Kidney epithelial cell (primary cell): ENCODE measurements around the gene ADAM30. TPM values are rescaled to one million over a fixed set of nuclear protein-coding genes. Genes with fewer than 3 reads are reported as not detected.

Experiments
- DNase-seq: peaks from one replicate; pipeline ENCODE4 v3.0.0-alpha.2; 2010; ENCODE audit warnings: low read depth
- H3K27me3 ChIP-seq: 2 replicates; pipeline ENCODE4 v1.6.0; 2011; ENCODE audit warnings: low read length; ENCODE audit not compliant: control insufficient read depth, insufficient read depth
- H3K36me3 ChIP-seq: 2 replicates; pipeline ENCODE4 v1.5.1; 2011; ENCODE audit warnings: low read length; ENCODE audit not compliant: control insufficient read depth, insufficient read depth
- H3K4me3 ChIP-seq: 2 replicates; pipeline ENCODE4 v1.5.1; 2011; ENCODE audit warnings: low read depth, mild to moderate bottlenecking, control low read depth, low read length
- CTCF ChIP-seq: IDR thresholded peaks from 2 replicates; pipeline ENCODE4 v1.5.1; 2011; ENCODE audit warnings: mild to moderate bottlenecking, moderate library complexity, low read length, control low read depth, inconsistent platforms; ENCODE audit not compliant: insufficient read depth, poor library complexity, severe bottlenecking
- total RNA-seq: library from RNA; depleted of rRNA; stranded (reverse); fragments of >200 nt; gene quantifications from 2 replicates; pipeline ENCODE4 v1.2.3, GENCODE V29; 2015

ADAM30 gene
- total RNA-seq, 1 donor from 2014 or later, result not detected

- no peak for TF ChIP-seq CTCF
- no peak for DNase-seq
- Histone ChIP-seq H3K27me3 (no peaks in the 10 kb centered on the region), H3K4me3 (no peak overlapping the region), H3K36me3 (peaks cover 14% of the 10 kb centered on the region)
Observed at GRCh38 chr1:119924948-119925898, 28.9 kb upstream of the ADAM30 start.

GRCh38 chr1:119920104-119920968 lies 24.0 kb upstream of the ADAM30 start:
- Histone ChIP-seq H3K36me3 (peaks cover 15% of the 10 kb centered on the region), H3K4me3 (no peak overlapping the region), H3K27me3 (no peaks in the 10 kb centered on the region)
- TF ChIP-seq CTCF, result no peak
- DNase-seq, result no peak

GRCh38 chr1:119919241-119919640 lies 22.9 kb upstream of the ADAM30 start:
- Histone ChIP-seq H3K4me3 (no peak overlapping the region), H3K36me3 (peaks cover 12% of the 10 kb centered on the region), H3K27me3 (no peaks in the 10 kb centered on the region)
- DNase-seq, result no peak
- no peak for TF ChIP-seq CTCF

- no peak for TF ChIP-seq CTCF
- Histone ChIP-seq H3K36me3 (peaks cover 9% of the 10 kb centered on the region), H3K27me3 (no peaks in the 10 kb centered on the region), H3K4me3 (no peak overlapping the region)
- no peak for DNase-seq
Observed at GRCh38 chr1:119918301-119918700, 22.0 kb upstream of the ADAM30 start.

GRCh38 chr1:119917304-119918055 lies 21.2 kb upstream of the ADAM30 start:
- no peak for TF ChIP-seq CTCF
- H3K4me3 ChIP-seq, result no peak overlapping the region
- peaks cover 8% of the 10 kb centered on the region for H3K36me3 ChIP-seq
- no peak for DNase-seq
- H3K27me3 ChIP-seq, result no peaks in the 10 kb centered on the region
